GM12878 (cell line): ENCODE measurements around the gene ALOX12. TPM values are rescaled to one million over a fixed set of nuclear protein-coding genes. Genes with fewer than 3 reads are reported as not detected.

ENCODE experiments used
- ATAC-seq: fragments of 200-7000 bp; cut with Tn5 transposase; 3 replicates; pipeline ENCODE4 v1.9.1; 2020; ENCODE audit warnings: mild to moderate bottlenecking, moderate library complexity
- BruUV-seq: library from RNA; stranded (reverse); fragments of 400-500 nt; replicated peaks from 2 replicates; lab custom pipeline; 2021; lab: Mats Ljungman, UMichigan
- CTCF ChIA-PET: fragments of 300-600 bp; sonication (Branson Sonifier 250); formaldehyde crosslinking; extraction: SDS; loops from one replicate; lab custom pipeline; 2021; ENCODE audit warnings: inconsistent platforms; lab: Yijun Ruan, JAX
- POLR2A ChIA-PET: fragments of 350-600 bp; formaldehyde crosslinking; extraction: SDS; loops from one replicate; lab custom pipeline; 2021; ENCODE audit warnings: inconsistent platforms; lab: Charles Lee
- RAD21 ChIA-PET: fragments of 300-600 bp; sonication (Branson Sonifier 250); formaldehyde crosslinking; loops from one replicate; lab custom pipeline; 2023; ENCODE audit warnings: antibody characterized with exemption; ENCODE audit not compliant: unreplicated experiment; lab: Charles Lee
- SMC1A ChIA-PET: fragments of 300-600 bp; sonication (Branson Sonifier 250); formaldehyde crosslinking; loops from one replicate; lab custom pipeline; 2023; ENCODE audit not compliant: unreplicated experiment, uncharacterized antibody; lab: Charles Lee
- DNase-seq: peaks from one replicate; pipeline ENCODE4 v3.0.0-alpha.2; 2011; ENCODE audit warnings: low read depth, low spot score
- FAIRE-seq: peaks from 3 replicates; lab custom pipeline; 2011; peaks lifted over from hg19 to GRCh38; lab: Jason Lieb, UNC
- H2AFZ ChIP-seq: 2 replicates; pipeline ENCODE4 v1.6.0; 2011; ENCODE audit warnings: low read depth, low read length, control low read depth; ENCODE audit not compliant: control insufficient read depth
- H3K27ac ChIP-seq: 2 replicates; pipeline ENCODE4 v1.5.1; 2011; ENCODE audit warnings: control low read depth; ENCODE audit not compliant: control insufficient read depth, insufficient read depth
- H3K27me3 ChIP-seq, 2 experiments: replicated peaks in 1 of 2; 2 replicates each; pipeline versions ENCODE4 v1.6.0 to v1.6.1; 2011; ENCODE audit warnings: low read length in 1 of 2; ENCODE audit not compliant: control insufficient read depth in 2 of 2, insufficient read depth in 2 of 2
- H3K36me3 ChIP-seq, 2 experiments: 2 replicates each; pipeline ENCODE4 v1.5.1; 2011; ENCODE audit warnings: low read length in 1 of 2; ENCODE audit not compliant: control insufficient read depth in 2 of 2, insufficient read depth in 2 of 2
- H3K4me1 ChIP-seq: 2 replicates; pipeline ENCODE4 v1.6.1; 2011; ENCODE audit warnings: mild to moderate bottlenecking, low read length, moderate library complexity, mixed read lengths; ENCODE audit not compliant: control insufficient read depth, insufficient read depth
- H3K4me2 ChIP-seq: 2 replicates; pipeline ENCODE4 v1.6.0; 2011; ENCODE audit warnings: control low read depth; ENCODE audit not compliant: control insufficient read depth, insufficient read depth
- H3K4me3 ChIP-seq: fragments of 200-600 bp; sonication (generic); 2 replicates; pipeline ENCODE4 v1.5.1; 2016
- H3K79me2 ChIP-seq: 2 replicates; pipeline ENCODE4 v1.6.0; 2011; ENCODE audit warnings: low read length; ENCODE audit not compliant: control insufficient read depth, insufficient read depth
- H3K9ac ChIP-seq: 2 replicates; pipeline ENCODE4 v1.8.0; 2011; ENCODE audit warnings: low read length, control low read depth, mixed read lengths; ENCODE audit not compliant: control insufficient read depth, insufficient read depth
- H3K9me3 ChIP-seq: replicated peaks from 3 replicates; pipeline ENCODE4 v1.5.1; 2011; ENCODE audit warnings: mild to moderate bottlenecking, low read length; ENCODE audit not compliant: control insufficient read depth, insufficient read depth
- H4K20me1 ChIP-seq: 2 replicates; pipeline ENCODE4 v1.6.0; 2011; ENCODE audit not compliant: control insufficient read depth, insufficient read depth
- PAX8 ChIP-seq: fragments of 450-650 bp; IDR thresholded peaks from 2 replicates; pipeline ENCODE4 v1.6.1; 2017; ENCODE audit warnings: mild to moderate bottlenecking, moderate library complexity
- WGBS: methylation state at CpG from one replicate; pipeline ENCODE4 v1.1.6; 2016; ENCODE audit warnings: low lambda C conversion rate; ENCODE audit not compliant: insufficient replicate concordance, insufficient coverage; ENCODE audit errors: missing lambda C conversion rate; 5-methylcytosine and 5-hydroxymethylcytosine counted together
- in situ Hi-C: fragments of 300-500 bp; cut with MboI; formaldehyde crosslinking; loops from 9 replicates; pipeline ENCODE4 v1.14.3; 2018; ENCODE audit warnings: mixed read lengths
- intact Hi-C: fragments of 100-400 bp; cut with micrococcal nuclease; formaldehyde crosslinking; loops from one replicate; pipeline ENCODE4 v1.14.2; 2022; ENCODE audit not compliant: unreplicated experiment
- polyA plus RNA-seq, 11 experiments: library from polyadenylated mRNA; depleted of rRNA in 4 of 11; unstranded in 6 of 11; stranded (reverse) in 5 of 11; fragments of >200 nt; fragmentation: Nextera tagmentation in 4 of 11; fragmentation: Illumina TruSeq in 1 of 11; extraction: Ambion mirVana in 4 of 11; extraction: Trizol in 1 of 11; gene quantifications; 1 replicate in 1 of 11; 2 replicates in 10 of 11; pipeline versions ENCODE4 v1.2.1 to v1.2.3, GENCODE V29; 2011 to 2016; ENCODE audit warnings: inconsistent platforms in 2 of 11, missing spikeins in 2 of 11, low read depth in 1 of 11
- total RNA-seq, 4 experiments: library from RNA; depleted of rRNA in 3 of 4; stranded (reverse); fragments of >200 nt in 3 of 4; fragmentation: Illumina TruSeq in 1 of 4; extraction: Trizol in 1 of 4; gene quantifications; 2 replicates each; pipeline versions ENCODE4 v1.2.1 to v1.2.3, GENCODE V29; 2013 to 2021
- TF ChIP-seq, protein P1 (sequence below): fragments of 450-650 bp; IDR thresholded peaks from 2 replicates; pipeline ENCODE4 v1.6.1; 2016; ENCODE audit warnings: mild to moderate bottlenecking
- TF ChIP-seq, protein P2 (sequence below): fragments of 450-650 bp; IDR thresholded peaks from 2 replicates; pipeline ENCODE4 v1.6.1; 2016; ENCODE audit warnings: mild to moderate bottlenecking, moderate library complexity, borderline replicate concordance

The ALOX12 gene
- total and polyA plus RNA-seq, 10 of the 15 experiments (the other 5 are each of a cell fraction or from before 2014, with no cell fraction given) = 0.23 to 0.82 (median 0.58) TPM; not detected in 6

DNA sequence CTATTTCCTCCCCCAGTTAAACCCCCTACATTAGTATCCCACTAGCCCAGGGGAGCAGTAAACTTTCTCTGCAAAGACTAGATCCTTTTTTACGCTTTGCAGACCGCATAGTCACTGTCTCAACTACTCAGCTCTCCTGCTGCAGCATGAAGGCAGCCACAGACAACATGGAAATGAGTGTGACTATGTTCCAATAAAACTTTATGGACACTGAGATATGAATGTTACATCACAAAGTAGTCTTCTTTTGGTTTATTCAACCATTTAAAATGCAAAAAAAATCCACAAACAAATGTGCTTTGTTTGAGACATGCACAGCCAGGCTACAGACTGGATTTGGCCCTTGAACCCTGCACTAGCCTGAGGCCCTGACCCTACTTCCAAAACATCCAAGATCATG, 14.7 kb downstream of the ALOX12 start:
- peak overlapping the region; percentile 100; the same call in 1 of the 2 replicates for H3K4me3 ChIP-seq
- in situ Hi-C loops (loop anchor here (5.0 kb wide), 1 partner anchor 358 kb away; the partner anchor contains the start of genes C17orf100 and MED31), intact Hi-C loops (loop anchor here (10.0 kb wide), 1 partner anchor 256 kb away; the partner anchor contains the start of gene XAF1)
- H2AFZ ChIP-seq = no peak overlapping the region
- ATAC-seq (no peak), DNase-seq (no peak), FAIRE-seq (no peak)
- peak overlapping the region; percentile 75 for H3K4me2 ChIP-seq
- 78% methylated on average over 2 of the region's 2 CpGs for WGBS
- ChIA-PET RAD21 (no interaction called here), CTCF (interaction anchor here (1.6 to 15.9 kb wide), 3 partner anchors 8 to 96 kb away, joined by 4 to 237 read pairs (median 167); a partner anchor contains a TSS), POLR2A (interaction anchor here (0.5 kb wide), 1 partner anchor 139 kb away, joined by 3 read pairs; no protein-coding TSS in a partner anchor), SMC1A (interaction anchor here (4.0 kb wide), 1 partner anchor 11 kb away, joined by 15 read pairs; no protein-coding TSS in a partner anchor)
- no peaks in the 10 kb centered on the region for H3K9me3 ChIP-seq
- H3K79me2 ChIP-seq = peaks cover 53% of the 10 kb centered on the region
- peak overlapping the region; percentile 10; the same call in 1 of the 2 replicates for H3K9ac ChIP-seq
- no peaks in the 10 kb centered on the region for H3K27me3 ChIP-seq
- no peaks in the 10 kb centered on the region for H4K20me1 ChIP-seq
- peaks cover 8% of the 10 kb centered on the region; the same call in 1 of the 2 replicates for H3K4me1 ChIP-seq
- H3K27ac ChIP-seq = no peak overlapping the region
- BruUV-seq = no TSS peak
- H3K36me3 ChIP-seq = no peaks in the 10 kb centered on the region; a peak in 2 of 4 replicates
- no peak for TF ChIP-seq PAX8
- TF ChIP-seq, protein P1, sequence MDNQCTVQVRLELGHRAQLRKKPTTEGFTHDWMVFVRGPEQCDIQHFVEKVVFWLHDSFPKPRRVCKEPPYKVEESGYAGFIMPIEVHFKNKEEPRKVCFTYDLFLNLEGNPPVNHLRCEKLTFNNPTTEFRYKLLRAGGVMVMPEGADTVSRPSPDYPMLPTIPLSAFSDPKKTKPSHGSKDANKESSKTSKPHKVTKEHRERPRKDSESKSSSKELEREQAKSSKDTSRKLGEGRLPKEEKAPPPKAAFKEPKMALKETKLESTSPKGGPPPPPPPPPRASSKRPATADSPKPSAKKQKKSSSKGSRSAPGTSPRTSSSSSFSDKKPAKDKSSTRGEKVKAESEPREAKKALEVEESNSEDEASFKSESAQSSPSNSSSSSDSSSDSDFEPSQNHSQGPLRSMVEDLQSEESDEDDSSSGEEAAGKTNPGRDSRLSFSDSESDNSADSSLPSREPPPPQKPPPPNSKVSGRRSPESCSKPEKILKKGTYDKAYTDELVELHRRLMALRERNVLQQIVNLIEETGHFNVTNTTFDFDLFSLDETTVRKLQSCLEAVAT = no peak
- TF ChIP-seq, protein P2, sequence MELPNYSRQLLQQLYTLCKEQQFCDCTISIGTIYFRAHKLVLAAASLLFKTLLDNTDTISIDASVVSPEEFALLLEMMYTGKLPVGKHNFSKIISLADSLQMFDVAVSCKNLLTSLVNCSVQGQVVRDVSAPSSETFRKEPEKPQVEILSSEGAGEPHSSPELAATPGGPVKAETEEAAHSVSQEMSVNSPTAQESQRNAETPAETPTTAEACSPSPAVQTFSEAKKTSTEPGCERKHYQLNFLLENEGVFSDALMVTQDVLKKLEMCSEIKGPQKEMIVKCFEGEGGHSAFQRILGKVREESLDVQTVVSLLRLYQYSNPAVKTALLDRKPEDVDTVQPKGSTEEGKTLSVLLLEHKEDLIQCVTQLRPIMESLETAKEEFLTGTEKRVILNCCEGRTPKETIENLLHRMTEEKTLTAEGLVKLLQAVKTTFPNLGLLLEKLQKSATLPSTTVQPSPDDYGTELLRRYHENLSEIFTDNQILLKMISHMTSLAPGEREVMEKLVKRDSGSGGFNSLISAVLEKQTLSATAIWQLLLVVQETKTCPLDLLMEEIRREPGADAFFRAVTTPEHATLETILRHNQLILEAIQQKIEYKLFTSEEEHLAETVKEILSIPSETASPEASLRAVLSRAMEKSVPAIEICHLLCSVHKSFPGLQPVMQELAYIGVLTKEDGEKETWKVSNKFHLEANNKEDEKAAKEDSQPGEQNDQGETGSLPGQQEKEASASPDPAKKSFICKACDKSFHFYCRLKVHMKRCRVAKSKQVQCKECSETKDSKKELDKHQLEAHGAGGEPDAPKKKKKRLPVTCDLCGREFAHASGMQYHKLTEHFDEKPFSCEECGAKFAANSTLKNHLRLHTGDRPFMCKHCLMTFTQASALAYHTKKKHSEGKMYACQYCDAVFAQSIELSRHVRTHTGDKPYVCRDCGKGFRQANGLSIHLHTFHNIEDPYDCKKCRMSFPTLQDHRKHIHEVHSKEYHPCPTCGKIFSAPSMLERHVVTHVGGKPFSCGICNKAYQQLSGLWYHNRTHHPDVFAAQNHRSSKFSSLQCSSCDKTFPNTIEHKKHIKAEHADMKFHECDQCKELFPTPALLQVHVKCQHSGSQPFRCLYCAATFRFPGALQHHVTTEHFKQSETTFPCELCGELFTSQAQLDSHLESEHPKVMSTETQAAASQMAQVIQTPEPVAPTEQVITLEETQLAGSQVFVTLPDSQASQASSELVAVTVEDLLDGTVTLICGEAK = peak; percentile 87
